Esophagus squamous epithelium (tissue), 4 donors: ENCODE results near the gene TDRD12.

Experiments used
- CTCF ChIP-seq, 6 experiments: fragments of 450-650 bp in 4 of 6; fragments of 200-600 bp in 2 of 6; sonication (generic) in 2 of 6; IDR thresholded peaks; one replicate each; pipeline ENCODE4 v1.5.1; 2016 to 2019; ENCODE audit warnings: antibody characterized with exemption in 6 of 6, mild to moderate bottlenecking in 4 of 6, moderate library complexity in 4 of 6
- POLR2A ChIP-seq, 4 donors: fragments of 450-650 bp; IDR thresholded peaks; one replicate each; pipeline ENCODE4 v1.6.1; 2017; ENCODE audit warnings: antibody characterized with exemption in 4 of 4, mild to moderate bottlenecking in 4 of 4, moderate library complexity in 3 of 4

- TF ChIP-seq POLR2A (IDR thresholded peaks at IDR 0.05) (no peak), CTCF (IDR thresholded peaks at IDR 0.05) (no peak)
Measured at GRCh38 chr19:32735936-32736335, 16.4 kb downstream of the TDRD12 start.
